ENCODE measurements around the gene PLEKHN1.
"Not testable (repeated sequence)": the region's sequence is repeated elsewhere in the genome, so short reads cannot be mapped to it uniquely, and the experiment has no call there.

Gene PLEKHN1

GRCh38 chr1:943545-944340, 22.5 kb upstream of the PLEKHN1 start:
- no peak for DNase-seq (ENCODE audit: low spot score)

DNA sequence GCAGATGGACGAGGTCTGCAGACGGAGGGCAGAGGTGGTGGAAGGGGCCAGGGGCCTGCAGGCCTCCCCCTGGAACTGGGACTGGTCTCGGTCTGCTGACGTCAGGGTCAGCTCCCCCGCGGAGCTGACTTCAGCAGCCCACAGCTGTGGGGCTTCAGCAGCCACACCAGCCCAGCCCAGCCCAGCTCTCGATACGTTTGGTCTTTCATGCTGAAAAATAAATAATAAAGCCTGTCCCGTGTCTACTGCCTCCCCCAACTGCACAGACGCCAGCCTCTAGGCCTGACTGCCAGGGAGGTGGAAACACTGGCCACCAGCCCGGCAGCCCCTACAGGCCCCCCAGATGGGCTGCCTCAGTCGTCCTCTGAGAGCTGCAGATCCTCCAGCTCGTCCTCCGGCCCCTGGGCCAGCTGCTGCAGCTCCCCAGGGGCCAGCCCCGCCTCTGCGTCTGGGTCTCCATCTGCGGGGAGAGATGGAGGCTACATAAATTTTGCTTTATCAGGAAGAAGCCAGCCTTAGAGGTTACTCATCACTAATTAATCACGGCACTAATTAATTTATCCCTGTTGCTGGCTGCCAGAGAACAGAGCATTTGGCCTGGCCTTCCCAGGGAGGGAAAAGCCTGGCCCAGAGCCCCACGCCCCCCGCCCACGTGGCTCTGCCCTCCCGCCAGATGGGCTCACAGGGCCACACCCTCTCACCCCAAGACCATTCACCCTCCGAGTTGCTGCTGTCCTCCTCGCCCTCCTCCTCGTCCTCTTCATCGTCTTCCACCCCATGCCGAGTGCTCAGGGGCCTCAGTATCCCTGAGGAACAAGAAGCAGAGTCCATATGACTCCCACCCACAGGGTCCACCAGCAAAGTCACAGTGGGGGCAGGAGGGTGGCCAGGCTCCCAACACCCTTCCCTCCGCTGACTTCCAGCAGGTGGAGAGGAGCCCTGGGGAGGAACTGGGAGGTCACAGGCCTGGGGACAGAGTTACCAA, 21.6 kb upstream of the PLEKHN1 start:
- DNase-seq (ENCODE audit: low spot score), result no peak

DNA sequence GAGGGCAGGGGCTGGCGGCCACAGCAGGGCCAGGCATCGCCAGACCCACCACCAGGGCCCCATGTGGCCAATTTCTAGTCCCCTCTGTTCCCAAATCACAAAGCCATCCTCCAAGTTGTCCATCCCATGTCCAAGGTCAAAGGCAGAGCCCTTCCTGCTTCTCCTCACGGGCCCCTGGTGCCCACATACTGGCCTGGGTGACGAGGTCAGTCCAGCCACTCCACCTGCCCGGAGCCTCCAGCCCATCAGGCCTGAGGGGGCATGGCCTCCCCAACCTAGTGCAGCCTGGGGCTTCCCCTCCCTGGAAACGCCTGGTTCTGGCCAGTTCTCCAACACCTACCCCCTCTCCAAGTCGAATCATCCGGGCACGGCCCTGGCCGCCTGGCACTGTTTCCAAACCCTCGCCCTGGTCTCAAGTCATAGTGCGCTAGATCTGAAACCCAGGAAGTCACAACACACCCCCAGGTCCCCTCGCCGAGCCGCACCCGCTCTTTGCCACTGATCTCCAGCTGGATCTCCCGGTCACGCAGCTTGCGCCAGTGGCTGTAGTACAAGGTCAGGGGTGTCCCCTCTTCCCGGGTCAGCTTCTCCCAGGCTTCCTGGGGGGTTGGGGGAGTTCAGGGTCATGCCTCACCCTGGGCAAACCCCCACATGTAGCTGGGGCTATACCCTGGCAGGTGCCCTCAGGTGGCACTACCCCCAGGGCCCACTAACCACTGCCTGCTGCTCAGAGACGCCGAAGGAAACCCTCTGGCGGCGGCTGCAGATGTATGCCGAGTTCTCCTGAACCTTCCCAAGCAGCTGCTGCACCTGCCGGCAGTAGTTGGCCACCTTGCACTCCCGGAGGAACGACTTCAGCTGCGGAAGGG, 20.4 kb upstream of the PLEKHN1 start:
- no peak for DNase-seq (ENCODE audit: low spot score)

DNA sequence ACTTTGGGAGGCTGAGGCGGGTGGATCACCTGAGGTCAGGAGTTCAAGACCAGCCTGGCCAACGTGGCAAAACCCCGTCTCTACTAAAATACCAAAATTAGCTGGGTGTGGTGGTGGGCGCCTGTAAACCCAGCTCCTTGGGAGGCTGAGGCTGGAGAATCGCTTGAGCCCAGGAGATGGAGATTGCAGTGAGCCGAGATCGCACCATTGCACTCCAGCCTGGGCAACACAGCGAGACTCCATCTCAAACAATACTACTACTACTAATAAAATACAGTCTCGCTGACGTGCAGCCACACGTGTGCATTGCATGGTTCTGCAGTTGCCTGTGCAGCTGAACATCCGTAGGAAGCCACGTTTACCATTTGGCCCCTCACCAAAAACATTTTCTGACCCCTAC, 19.5 kb upstream of the PLEKHN1 start:
- not testable (repeated sequence) for DNase-seq (ENCODE audit: low spot score)

GRCh38 chr1:947958-948357, 18.3 kb upstream of the PLEKHN1 start:
- no peak for DNase-seq (ENCODE audit: low spot score)

GRCh38 chr1:950268-950667, 16.0 kb upstream of the PLEKHN1 start:
- no peak for DNase-seq (ENCODE audit: low spot score)

- no peak for DNase-seq (ENCODE audit: low spot score)
These were observed 15.4 kb upstream of the PLEKHN1 start for GRCh38 chr1:950881-951280.

DNA sequence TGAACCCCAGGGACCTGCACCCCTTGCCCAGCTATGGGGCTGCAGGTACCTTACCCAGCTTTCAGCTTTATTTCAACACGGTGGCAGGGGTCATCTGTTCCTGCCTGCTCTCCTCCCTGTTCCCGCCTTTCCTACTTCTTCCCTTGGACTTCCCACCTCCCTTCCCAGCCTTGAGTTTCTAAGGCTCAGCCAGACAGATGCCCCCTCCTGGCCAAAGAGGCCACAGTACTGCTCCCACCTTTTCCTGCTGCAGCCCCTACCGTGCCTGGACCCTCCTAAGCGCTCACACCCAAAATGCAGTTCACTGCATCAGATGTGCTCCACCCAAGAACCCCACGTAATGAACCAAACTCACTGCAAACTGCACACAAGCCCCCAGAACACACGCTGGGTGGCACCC, 14.9 kb upstream of the PLEKHN1 start:
- peak; percentile 27 for DNase-seq (ENCODE audit: low spot score)

DNA sequence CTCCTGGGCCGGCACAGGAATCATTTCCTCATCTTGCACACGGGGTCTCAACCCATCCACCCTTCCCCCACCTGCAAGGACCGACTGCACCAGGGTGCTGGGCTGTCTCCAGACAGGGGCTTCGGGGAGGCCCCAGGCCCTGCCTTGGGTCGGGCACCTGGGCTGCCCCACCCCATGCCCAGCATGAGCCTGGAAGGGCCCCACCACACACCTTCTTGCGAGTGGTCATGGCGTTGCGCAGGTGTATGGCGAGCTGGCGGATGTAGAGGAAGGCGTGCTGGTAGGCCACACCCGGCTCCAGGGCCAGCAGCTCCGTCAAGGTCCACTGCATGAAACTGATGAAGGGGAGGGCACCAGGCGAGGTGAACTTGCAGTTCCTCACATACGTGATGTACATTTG, 14.1 kb upstream of the PLEKHN1 start:
- no peak for DNase-seq (ENCODE audit: low spot score)

DNA sequence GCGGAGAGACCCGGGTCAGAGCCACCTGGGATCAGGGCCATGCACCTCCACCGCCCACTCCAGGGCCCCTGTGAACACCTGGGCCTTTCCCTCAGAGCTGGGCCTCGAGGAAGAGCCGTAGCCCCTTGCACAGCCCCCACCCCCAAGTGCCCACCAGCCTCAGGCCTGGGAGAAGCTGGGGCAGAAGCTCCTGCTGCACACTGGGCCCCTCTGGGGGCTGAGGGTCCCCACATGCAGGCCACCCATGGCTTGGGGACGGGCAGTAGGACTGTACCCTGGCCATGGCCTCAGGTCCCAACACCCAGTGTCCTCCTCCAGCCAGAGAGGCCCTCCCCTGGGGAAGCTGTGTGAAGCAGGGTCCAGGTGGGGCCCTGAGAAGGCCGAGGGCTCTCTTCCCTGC, 13.7 kb upstream of the PLEKHN1 start:
- no peak for DNase-seq (ENCODE audit: low spot score)

- DNase-seq (ENCODE audit: low spot score), result no peak
These were observed 12.6 kb upstream of the PLEKHN1 start for GRCh38 chr1:953524-954320.

- DNase-seq (ENCODE audit: low spot score), result no peak
These were observed 11.4 kb upstream of the PLEKHN1 start for GRCh38 chr1:954927-955326.

DNA sequence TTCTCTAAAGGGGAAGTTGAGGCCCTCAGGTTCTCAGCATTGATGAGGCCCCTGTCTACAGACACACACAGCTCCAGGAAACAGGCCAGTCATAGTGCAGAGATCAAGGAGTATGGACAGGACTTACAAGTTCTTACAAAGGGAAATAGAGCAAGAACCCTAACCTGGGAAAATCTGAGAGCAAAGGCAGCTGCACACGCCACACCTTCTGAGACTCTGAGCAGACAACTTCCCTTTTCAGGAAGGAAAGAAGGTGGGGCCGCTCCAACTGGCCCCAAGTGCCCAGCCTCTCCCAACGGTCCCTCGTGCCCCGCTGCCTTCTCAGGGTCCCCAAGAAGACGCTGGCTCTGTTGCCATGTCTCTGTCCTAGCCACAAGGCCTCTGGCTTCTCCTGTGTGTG, 10.8 kb upstream of the PLEKHN1 start:
- DNase-seq (ENCODE audit: low spot score), result no peak

DNA sequence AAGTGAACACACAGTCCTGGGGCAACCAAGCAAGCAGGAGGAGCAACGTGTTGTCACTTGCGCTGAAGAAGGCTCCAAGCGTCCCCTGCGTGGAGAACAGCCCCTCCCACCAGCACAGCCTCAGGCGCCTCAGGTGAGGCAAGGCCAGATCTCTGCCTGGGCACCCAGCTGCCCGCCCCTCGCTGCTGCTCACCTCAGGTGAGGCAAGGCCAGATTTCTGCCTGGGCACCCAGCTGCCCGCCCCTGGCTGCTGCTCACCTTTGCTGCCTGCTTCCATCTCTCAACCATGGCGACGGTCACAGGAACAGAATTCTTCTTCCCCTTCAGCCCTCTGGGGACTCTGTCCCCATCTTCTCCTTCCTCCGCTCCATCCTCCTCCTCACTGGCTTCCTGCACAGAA, 9.6 kb upstream of the PLEKHN1 start:
- no peak for DNase-seq (ENCODE audit: low spot score)

DNA sequence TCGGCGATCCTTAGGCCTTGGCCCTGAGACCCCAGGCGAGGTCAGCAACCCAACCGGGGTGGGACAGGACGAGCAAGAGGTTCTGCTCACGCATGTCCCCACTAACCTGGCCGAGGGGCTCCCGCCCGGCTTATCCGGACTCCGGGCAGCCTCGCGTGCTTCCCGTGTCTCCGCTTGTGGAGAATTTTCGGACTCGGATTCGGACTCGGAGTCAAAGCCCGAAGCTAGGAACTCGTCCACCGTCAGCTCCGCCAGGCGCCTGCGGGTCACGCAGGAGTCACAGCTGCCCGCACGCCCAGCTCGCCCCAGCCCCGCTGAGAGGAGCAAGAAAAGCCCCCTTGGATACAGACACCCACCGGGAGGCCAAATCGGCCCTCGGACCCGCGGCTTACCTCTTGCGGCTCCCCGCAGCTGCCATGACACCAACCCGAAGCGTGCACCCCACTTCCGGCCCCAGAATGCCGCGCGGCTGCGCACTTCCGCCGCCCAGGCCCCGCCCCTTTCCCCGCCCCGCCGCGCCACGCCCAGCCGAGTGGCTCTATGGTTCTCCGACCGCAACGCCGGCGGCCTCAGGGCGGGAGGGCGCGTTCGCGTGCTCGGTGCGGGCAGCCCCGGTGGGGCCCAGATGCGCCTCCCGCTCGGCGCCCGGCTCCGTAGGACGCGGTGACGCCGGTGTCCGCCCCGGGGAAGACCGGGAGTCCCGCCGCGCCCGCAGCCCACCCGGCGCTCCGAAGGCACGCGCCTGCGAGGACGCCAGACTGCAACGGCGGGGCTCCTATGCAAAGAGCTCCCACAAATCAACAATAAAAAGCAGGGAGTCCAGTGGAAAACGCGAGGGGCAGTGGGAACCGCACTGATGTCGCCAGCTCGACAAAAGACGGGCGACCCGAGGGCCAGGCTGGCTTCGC, 7.2 kb upstream of the PLEKHN1 start, which contains the start of gene NOC2L:
Gene NOC2L (minus strand): TSS at position 434 of the 908 bp plus-strand sequence. CDS start 16 bp downstream, at position 418.
- DNase-seq (ENCODE audit: low spot score), result peak; percentile 89

- no peak for DNase-seq (ENCODE audit: low spot score)
These were observed 6.4 kb upstream of the PLEKHN1 start for GRCh38 chr1:959731-960362.

DNA sequence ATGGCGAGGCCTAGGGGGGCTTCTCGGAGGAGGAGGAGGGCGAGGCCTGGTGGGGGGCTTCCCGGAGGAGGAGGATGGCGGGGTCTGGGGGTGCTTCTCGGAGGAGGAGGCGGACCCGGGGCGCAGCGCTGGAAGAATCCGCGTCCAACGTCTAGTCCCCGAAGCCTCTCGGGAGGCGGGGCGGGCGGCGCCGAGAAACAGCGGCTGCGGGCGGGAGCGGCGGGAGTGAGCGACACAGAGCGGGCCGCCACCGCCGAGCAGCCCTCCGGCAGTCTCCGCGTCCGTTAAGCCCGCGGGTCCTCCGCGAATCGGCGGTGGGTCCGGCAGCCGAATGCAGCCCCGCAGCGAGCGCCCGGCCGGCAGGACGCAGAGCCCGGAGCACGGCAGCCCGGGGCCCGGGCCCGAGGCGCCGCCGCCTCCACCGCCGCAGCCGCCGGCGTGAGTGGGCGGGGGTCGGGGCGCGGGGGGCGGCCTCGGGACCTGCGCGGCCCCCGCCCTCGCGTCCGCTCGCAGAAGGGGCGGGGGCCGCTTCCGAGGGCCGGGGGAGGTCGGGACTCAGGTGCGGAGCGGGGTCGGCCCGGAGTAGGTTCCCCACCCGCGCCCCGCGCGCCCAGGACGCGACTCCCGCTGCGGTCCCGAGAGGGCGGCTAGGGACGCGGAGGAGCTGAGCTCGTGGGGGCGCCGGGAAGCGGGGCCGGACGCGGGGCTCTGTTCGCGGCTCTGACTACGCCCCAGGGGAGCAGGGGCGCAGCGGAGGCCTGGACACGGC, 5.7 kb upstream of the PLEKHN1 start, which contains the start of gene KLHL17:
Gene KLHL17 (plus strand): TSS at position 222 of the 769 bp plus-strand sequence. CDS start 110 bp downstream, at position 332.
- DNase-seq (ENCODE audit: low spot score), result peak; percentile 79

DNA sequence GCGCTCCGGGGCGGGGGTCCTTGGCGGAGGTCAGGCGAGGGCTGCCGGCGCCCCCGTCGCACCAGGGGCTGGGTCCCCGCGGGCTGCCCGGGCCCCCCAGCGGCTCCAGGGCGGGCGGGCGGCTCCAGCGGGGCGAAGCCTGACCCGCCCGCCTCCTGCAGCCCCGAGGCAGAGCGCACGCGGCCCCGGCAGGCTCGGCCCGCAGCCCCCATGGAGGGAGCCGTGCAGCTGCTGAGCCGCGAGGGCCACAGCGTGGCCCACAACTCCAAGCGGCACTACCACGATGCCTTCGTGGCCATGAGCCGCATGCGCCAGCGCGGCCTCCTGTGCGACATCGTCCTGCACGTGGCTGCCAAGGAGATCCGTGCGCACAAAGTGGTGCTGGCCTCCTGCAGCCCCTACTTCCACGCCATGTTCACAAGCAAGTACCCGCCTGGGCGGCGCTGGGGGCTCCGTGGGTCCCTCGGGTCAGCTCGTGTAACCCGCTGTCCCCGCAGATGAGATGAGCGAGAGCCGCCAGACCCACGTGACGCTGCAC, 5.1 kb upstream of the PLEKHN1 start:
- DNase-seq (ENCODE audit: low spot score), result peak; percentile 40

Measured in RKO (cell line).